GM10266 (cell line): ENCODE data around the gene PCDHA9.
"Not testable (repeated sequence)": the region's sequence is repeated elsewhere in the genome, so short reads cannot be mapped to it uniquely, and the experiment has no call there.

Source experiments
- DNase-seq: peaks from one replicate; pipeline ENCODE4 v3.0.0; 2012; ENCODE audit errors: extremely low spot score
- CTCF ChIP-seq: IDR thresholded peaks from 2 replicates; pipeline ENCODE4 v1.5.1; 2012; ENCODE audit warnings: mild to moderate bottlenecking, low read depth; ENCODE audit not compliant: control insufficient read depth, insufficient read depth; ENCODE audit errors: missing control alignments

The PCDHA9 gene

DNA sequence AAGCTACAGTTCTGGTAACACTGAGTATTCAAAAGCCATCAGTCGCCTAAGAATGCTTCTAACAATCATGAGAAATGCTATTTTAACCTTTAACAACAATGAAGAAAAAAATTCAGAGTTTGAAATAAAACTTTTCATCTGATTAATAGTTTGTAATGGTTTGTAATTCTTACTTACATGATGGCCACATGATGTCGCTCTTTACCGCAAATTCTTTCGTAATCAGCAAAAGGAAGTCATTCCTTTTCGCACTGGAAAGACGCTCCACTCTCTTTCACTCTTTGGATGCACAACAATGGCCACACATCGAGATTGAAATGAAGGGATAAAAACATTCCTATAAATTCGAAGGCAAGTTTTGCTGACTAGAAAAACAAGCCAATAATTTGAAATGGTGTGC lies 14.2 kb upstream of the PCDHA9 start, which contains the start of gene PCDHA7:
Gene PCDHA7, plus strand, starts transcription at position 277 of the 400 bp plus-strand sequence. Its CDS starts 115 bp downstream, at position 392.
- TF ChIP-seq CTCF: no peak
- DNase-seq: no peak

- not testable (repeated sequence) for DNase-seq
These were observed 13.7 kb upstream of the PCDHA9 start for GRCh38 chr5:140834439-140835008.

- TF ChIP-seq CTCF: no peak
- DNase-seq: no peak
These were observed 12.3 kb upstream of the PCDHA9 start for GRCh38 chr5:140835622-140836510.

- no peak for DNase-seq
- no peak for TF ChIP-seq CTCF
These were observed 6.9 kb upstream of the PCDHA9 start, which contains the start of gene PCDHA8 for GRCh38 chr5:140840978-140841962. TSS of gene PCDHA8 (plus strand) at chr5:140841187. CDS start at chr5:140841322, 135 bp downstream.

GRCh38 chr5:140842798-140843733 lies 5.1 kb upstream of the PCDHA9 start:
- DNase-seq: no peak
- TF ChIP-seq CTCF: no peak

GRCh38 chr5:140849831-140850634 lies 1.9 kb downstream of the PCDHA9 start:
- DNase-seq: not testable (repeated sequence)
